AG04450 (cell line): Measurements from ENCODE around the gene DMP1. TPM values are rescaled to one million over a fixed set of nuclear protein-coding genes. Genes with fewer than 3 reads are reported as not detected.
A peak's percentile ranks its signal among the peaks of the same experiment; 100 is the strongest.
"Not testable (repeated sequence)": the region's sequence is repeated elsewhere in the genome, so short reads cannot be mapped to it uniquely, and the experiment has no call there.

Experiments
- CTCF ChIA-PET: fragments of 300-600, 350-600 bp; formaldehyde crosslinking; extraction: SDS; loops from one replicate; lab custom pipeline; 2022; ENCODE audit warnings: antibody characterized with exemption, inconsistent platforms; lab: Charles Lee
- POLR2A ChIA-PET: fragments of 350-600 bp; formaldehyde crosslinking; extraction: SDS; loops from one replicate; lab custom pipeline; 2021; ENCODE audit warnings: antibody characterized with exemption, inconsistent platforms; lab: Yijun Ruan, JAX
- DNase-seq: peaks from one replicate; pipeline ENCODE4 v3.0.0-alpha.2; 2011; ENCODE audit warnings: low read depth, low spot score
- H3K27ac ChIP-seq: one replicate; pipeline ENCODE4 v1.5.1; 2012; ENCODE audit warnings: low read depth, low read length, control low read depth
- H3K27me3 ChIP-seq: one replicate; pipeline ENCODE4 v1.6.0; 2012; ENCODE audit warnings: low read length; ENCODE audit not compliant: control insufficient read depth, insufficient read depth
- H3K4me3 ChIP-seq: 2 replicates; pipeline ENCODE4 v1.5.1; 2011; ENCODE audit warnings: mild to moderate bottlenecking, low read depth, low read length, control low read depth
- H3K9me3 ChIP-seq: 2 replicates; pipeline ENCODE4 v1.5.1; 2012; ENCODE audit warnings: low read length; ENCODE audit not compliant: control insufficient read depth, insufficient read depth
- CTCF ChIP-seq: IDR thresholded peaks from 2 replicates; pipeline ENCODE4 v1.5.1; 2011; ENCODE audit warnings: low read depth, low read length, control low read depth, inconsistent platforms
- polyA plus RNA-seq: library from polyadenylated mRNA; depleted of rRNA; stranded (reverse); fragments of >200 nt; gene quantifications from 2 replicates; pipeline ENCODE4 v1.2.3, GENCODE V29; 2011

Gene DMP1
- polyA plus RNA-seq, 1 experiment: not detected

- no peak for TF ChIP-seq CTCF
- no peaks in the 10 kb centered on the region for H3K9me3 ChIP-seq
- no peak for DNase-seq
- no peaks in the 10 kb centered on the region for H3K27me3 ChIP-seq
- no peak overlapping the region for H3K4me3 ChIP-seq
- no peak overlapping the region for H3K27ac ChIP-seq
- ChIA-PET CTCF (interaction anchor here (1.0 to 1.4 kb wide), 2 partner anchors 10 to 180 kb away, joined by 3 to 5 read pairs; no protein-coding TSS in a partner anchor), POLR2A (no interaction called here)
Observed at GRCh38 chr4:87669373-87669772, 19.3 kb downstream of the DMP1 start.

DNA sequence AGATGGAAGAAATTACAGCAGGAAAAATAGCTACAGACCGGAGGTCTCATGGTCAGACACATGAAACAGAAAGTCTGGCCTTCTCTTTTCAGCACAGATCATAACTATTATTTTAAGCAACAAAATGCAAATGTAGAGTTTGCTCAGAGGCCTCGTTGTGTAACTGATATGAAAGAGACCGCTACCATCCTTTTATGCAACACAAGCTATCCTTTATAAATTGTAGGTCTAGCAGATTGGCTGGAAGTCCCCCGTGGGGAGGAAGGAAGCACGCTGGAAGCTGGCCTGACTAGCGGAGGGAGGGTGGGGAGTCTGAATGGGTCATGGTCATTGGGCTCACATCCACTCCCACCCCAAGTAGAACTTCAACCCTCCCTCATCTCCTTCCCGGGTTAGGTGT is 27.7 kb downstream of the DMP1 start:
- ChIA-PET POLR2A (no interaction called here), CTCF (interaction anchor here (0.7 to 4.8 kb wide), 5 partner anchors 14 to 179 kb away, joined by 3 to 147 read pairs (median 9); no protein-coding TSS in a partner anchor)

DNA sequence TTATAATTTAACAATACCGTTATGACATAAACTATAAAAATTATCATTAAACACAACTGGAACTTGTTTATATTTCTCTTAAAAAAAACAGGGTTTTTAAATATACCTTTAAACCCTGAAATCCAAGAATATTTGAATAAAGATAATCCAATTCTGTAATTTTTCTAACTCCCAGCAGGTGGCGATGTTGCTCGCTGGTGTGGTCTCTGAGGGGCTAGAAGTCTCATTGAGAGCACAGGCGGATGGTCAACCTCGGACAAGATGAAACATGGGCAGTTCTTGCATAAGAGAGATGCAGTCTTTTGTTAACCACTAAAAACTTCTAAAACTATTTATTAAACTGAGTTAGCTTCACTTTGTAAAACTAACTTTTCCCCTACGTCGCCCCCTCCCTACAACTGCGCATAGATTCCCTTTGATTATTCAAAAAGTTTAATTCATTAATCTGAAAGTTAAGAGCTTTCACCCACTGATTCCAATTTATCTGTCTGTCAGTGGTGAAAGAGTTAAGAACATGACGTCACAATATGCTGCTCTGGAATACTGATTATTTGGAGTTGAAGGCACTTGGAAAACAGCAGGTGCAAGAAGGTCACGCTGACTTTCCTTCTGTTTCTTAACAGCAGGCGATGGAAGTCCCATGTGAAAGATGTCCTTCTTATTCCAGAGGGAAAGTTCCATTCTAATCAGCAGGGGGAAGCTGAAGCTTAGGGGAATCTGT is 29.5 kb downstream of the DMP1 start:
- peak; percentile 46 for DNase-seq
- POLR2A ChIA-PET: no interaction called here
- Histone ChIP-seq H3K9me3 (no peaks in the 10 kb centered on the region; the same call in 1 of the 2 replicates), H3K27ac (no peak overlapping the region), H3K27me3 (peaks cover 3% of the 10 kb centered on the region), H3K4me3 (no peak overlapping the region)
- TF ChIP-seq CTCF: peak; percentile 79
- CTCF ChIA-PET: interaction anchor here (0.6 to 4.8 kb wide), 25 partner anchors 9 to 836 kb away, joined by 3 to 147 read pairs (median 3); no protein-coding TSS in a partner anchor

More for the DNA sequence above, 27.7 kb downstream of the DMP1 start:
- Histone ChIP-seq H3K9me3 (no peaks in the 10 kb centered on the region), H3K27me3 (no peaks in the 10 kb centered on the region), H3K4me3 (no peak overlapping the region), H3K27ac (no peak overlapping the region)
- DNase-seq: no peak
- TF ChIP-seq CTCF: no peak

DNA sequence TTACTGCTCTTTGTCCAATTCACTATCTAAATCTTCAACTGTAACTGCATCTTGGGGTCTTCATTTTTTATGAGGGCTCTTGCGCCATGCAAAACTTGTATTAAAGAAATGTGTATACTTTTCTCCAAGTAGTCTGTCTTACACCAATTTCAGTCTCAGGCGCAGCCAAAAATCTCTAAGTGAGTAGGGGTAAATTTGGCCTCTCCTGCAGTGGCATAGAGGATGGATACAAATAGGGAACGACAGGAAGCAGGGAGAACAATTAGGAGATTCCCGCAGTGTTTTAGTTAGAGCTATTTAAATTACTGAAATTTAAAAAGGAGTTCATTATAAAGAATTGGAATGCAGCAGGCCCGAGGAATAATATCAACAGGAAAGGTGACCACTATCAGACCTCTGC is 30.2 kb downstream of the DMP1 start:
- no peak for DNase-seq
- no peak for TF ChIP-seq CTCF
- Histone ChIP-seq H3K27ac (no peak overlapping the region), H3K9me3 (no peaks in the 10 kb centered on the region; the same call in 1 of the 2 replicates), H3K27me3 (peaks cover 3% of the 10 kb centered on the region), H3K4me3 (no peak overlapping the region)
- CTCF ChIA-PET: interaction anchor here (0.6 to 4.8 kb wide), 24 partner anchors 10 to 835 kb away, joined by 3 to 147 read pairs (median 4); no protein-coding TSS in a partner anchor
- POLR2A ChIA-PET: no interaction called here

- no peak for TF ChIP-seq CTCF
- peaks cover 3% of the 10 kb centered on the region for H3K27me3 ChIP-seq
- H3K4me3 ChIP-seq: no peak overlapping the region
- no peak overlapping the region for H3K27ac ChIP-seq
- peaks cover 5% of the 10 kb centered on the region for H3K9me3 ChIP-seq
- DNase-seq: no peak
- POLR2A ChIA-PET: no interaction called here
- CTCF ChIA-PET: no interaction called here
Observed at GRCh38 chr4:87688316-87688715, 38.2 kb downstream of the DMP1 start.

DNA sequence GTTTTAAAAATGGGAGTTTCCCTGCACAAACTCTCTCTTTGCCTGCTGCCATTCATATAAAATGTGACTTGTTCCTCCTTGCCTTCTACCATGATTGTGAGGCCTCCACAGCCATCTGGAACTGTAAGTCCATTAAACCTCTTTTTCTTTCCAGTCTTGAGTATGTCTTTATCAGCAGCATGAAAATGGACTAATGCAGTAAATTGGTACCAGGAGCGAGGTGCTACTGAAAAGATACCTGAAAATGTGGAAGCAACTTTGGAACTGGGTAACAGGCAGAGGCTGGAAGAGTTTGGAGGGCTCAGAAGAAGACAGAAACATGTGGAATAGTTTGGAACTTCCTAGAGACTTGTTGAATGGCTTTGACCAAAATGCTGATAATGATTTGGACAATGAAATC is 40.9 kb downstream of the DMP1 start:
- POLR2A ChIA-PET, CTCF ChIA-PET, DNase-seq, H3K27ac ChIP-seq, H3K9me3 ChIP-seq, H3K4me3 ChIP-seq, H3K27me3 ChIP-seq: not testable (repeated sequence)

GRCh38 chr4:87692060-87692459 is 42.0 kb downstream of the DMP1 start:
- DNase-seq, CTCF ChIA-PET, H3K27me3 ChIP-seq, H3K9me3 ChIP-seq, POLR2A ChIA-PET, H3K4me3 ChIP-seq, H3K27ac ChIP-seq: not testable (repeated sequence)
